ENCODE results near the gene LEFTY2.
"Not testable (repeated sequence)": the region's sequence is repeated elsewhere in the genome, so short reads cannot be mapped to it uniquely, and the experiment has no call there.

The LEFTY2 gene

DNA sequence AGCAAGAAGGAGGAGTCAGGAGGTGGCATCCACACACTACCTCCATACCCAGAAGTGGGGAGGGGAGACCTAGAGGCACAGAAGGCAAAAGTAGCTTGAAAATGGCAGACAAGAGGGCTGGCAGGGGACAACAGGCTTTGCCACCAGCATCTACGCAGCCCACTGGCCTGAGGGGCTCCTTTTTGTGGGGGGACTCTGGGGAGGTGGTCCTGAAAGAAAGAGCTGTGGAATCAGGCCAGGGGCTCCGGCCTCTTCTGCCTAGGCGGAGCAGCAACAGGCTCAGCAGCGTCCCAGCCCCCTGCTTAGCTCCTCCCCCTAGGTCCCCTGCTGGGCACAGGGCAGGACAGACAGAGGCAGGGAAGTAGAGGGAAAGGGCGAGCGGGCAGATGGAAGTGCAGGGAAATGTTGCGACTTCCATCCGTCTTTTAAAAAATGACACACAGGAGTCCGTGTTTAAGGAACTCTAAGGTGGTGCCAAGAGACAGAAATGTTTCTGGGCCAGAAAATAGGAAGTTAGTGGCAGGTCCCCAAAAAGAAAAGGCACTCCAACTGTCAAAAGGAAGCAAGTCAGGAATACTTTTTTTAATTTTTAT is 10.0 kb upstream of the LEFTY2 start:
- Histone ChIP-seq H3K27me3 (ENCODE audit: low read depth, low read length) (no peaks in the 10 kb centered on the region), H3K27ac (ENCODE audit: low read length) (no peak overlapping the region), H3K4me3 (ENCODE audit: low read depth in 1 of 2, low read length in 2 of 2) (no peak overlapping the region), H3K36me3 (ENCODE audit: control insufficient read depth in 1 of 2, insufficient read depth in 2 of 2, low read length in 2 of 2) (no peaks in the 10 kb centered on the region), H3K4me1 (ENCODE audit: control insufficient read depth in 1 of 2, insufficient read depth in 2 of 2, low read length in 2 of 2) (no peaks in the 10 kb centered on the region), H3K9me3 (ENCODE audit: control insufficient read depth in 1 of 2, low read length in 2 of 2) (no peaks in the 10 kb centered on the region)

DNA sequence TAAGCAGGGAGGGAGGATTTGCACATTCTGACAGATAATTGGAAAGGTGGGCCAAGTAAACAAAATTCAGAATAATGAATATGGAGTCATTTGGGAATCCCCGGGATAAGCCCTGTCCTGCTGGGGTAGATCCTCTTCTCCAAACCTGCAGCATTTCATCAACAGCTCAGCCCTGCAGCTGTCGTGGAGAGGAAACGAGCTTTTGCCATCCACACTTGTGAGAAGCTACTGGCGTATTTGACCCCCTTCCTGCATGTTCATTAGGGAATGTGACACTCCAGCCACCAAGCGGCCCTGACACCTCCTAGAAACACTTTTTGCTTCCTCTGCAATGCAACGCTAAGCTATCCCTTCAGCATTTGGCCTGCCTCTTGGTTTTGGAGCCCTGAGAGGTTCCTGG is 8.0 kb upstream of the LEFTY2 start:
- Histone ChIP-seq H3K36me3 (ENCODE audit: control insufficient read depth in 1 of 2, insufficient read depth in 2 of 2, low read length in 2 of 2) (no peaks in the 10 kb centered on the region), H3K4me3 (ENCODE audit: low read depth in 1 of 2, low read length in 2 of 2) (no peak overlapping the region), H3K27me3 (ENCODE audit: low read depth, low read length) (no peaks in the 10 kb centered on the region), H3K9me3 (ENCODE audit: control insufficient read depth in 1 of 2, low read length in 2 of 2) (no peaks in the 10 kb centered on the region), H3K4me1 (ENCODE audit: control insufficient read depth in 1 of 2, insufficient read depth in 2 of 2, low read length in 2 of 2) (no peaks in the 10 kb centered on the region), H3K27ac (ENCODE audit: low read length) (no peak overlapping the region)

DNA sequence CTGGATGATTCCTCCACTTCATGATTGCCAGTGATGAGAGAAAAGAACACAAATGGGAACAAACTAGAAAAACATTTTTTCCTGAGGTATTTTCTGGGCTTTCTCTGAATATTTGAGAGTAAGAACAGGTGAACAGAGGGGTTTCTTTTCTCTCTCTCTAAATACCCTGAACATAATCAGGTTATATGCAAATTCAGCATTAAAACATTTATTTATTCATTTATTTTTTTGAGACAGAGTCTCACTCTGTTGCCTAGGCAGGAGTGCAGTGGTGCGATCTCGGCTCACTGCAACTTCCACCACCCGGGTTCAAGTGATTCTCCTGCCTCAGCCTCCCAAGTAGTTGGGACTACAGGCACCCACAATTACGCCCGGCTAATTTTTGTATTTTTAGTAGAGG is 5.8 kb upstream of the LEFTY2 start:
- H3K36me3 ChIP-seq (ENCODE audit: control insufficient read depth in 1 of 2, insufficient read depth in 2 of 2, low read length in 2 of 2), result no peaks in the 10 kb centered on the region
- H3K27ac ChIP-seq (ENCODE audit: low read length), result no peak overlapping the region
- H3K9me3 ChIP-seq (ENCODE audit: control insufficient read depth in 1 of 2, low read length in 2 of 2), result no peaks in the 10 kb centered on the region
- no peak overlapping the region for H3K4me3 ChIP-seq (ENCODE audit: low read depth in 1 of 2, low read length in 2 of 2)
- H3K27me3 ChIP-seq (ENCODE audit: low read depth, low read length), result no peaks in the 10 kb centered on the region
- peaks cover 0 to 1% of the 10 kb centered on the region in 2 donors for H3K4me1 ChIP-seq (ENCODE audit: control insufficient read depth in 1 of 2, insufficient read depth in 2 of 2, low read length in 2 of 2)

DNA sequence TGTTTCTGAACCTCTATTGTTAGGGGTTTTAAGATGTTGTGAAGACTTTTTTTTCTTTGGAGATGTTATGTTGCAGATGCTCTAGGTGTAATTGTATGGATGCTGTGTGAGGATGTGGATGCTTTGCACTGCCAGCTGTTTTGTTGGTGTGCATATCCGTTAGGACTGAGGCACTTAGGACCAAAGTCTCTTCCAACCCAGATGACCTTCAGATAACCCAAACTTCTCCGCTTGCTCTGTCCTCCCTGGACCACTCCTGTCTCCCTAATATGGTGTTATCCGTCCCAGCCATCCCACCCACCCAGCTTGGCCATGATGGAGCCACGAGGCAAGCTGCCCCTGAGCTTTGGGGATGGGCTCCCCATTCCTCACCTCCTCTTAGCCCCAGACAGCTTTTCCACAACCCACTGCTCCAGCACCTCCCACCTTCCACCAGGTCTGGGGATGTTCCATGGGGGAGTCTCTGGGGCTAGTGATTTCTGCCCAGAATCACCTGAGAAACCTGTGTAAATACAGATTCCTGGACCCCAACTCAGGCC is 5.1 kb upstream of the LEFTY2 start:
- Histone ChIP-seq H3K27ac (ENCODE audit: low read length) (no peak overlapping the region), H3K4me1 (ENCODE audit: control insufficient read depth in 1 of 2, insufficient read depth in 2 of 2, low read length in 2 of 2) (peaks cover 0 to 8% of the 10 kb centered on the region in 2 donors), H3K4me3 (ENCODE audit: low read depth in 1 of 2, low read length in 2 of 2) (no peak overlapping the region), H3K27me3 (ENCODE audit: low read depth, low read length) (no peaks in the 10 kb centered on the region), H3K9me3 (ENCODE audit: control insufficient read depth in 1 of 2, low read length in 2 of 2) (no peaks in the 10 kb centered on the region), H3K36me3 (ENCODE audit: control insufficient read depth in 1 of 2, insufficient read depth in 2 of 2, low read length in 2 of 2) (no peaks in the 10 kb centered on the region)

DNA sequence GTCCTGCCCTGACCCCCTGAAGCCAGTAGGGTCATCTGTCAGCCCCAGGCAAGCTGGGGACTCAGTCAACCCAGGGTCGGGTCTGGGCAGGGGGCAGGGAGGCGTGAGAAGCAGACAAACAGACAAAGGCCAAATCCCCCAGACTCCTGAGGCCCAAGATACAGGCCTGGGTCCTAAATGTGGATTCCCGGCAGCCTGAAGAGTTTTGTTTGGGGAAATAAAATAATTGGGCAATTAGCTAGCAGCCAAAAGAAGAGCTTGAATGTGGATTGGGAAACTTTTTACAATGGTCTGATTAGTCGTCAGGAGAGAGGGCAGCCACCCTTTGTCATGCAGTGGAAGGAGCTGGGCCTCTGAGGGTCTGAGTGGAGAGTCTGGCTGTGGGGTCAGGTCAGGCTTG is 4.5 kb upstream of the LEFTY2 start:
- Histone ChIP-seq H3K36me3 (ENCODE audit: control insufficient read depth in 1 of 2, insufficient read depth in 2 of 2, low read length in 2 of 2) (no peaks in the 10 kb centered on the region), H3K27ac (ENCODE audit: low read length) (no peak overlapping the region), H3K27me3 (ENCODE audit: low read depth, low read length) (no peaks in the 10 kb centered on the region), H3K4me1 (ENCODE audit: control insufficient read depth in 1 of 2, insufficient read depth in 2 of 2, low read length in 2 of 2) (peaks cover 0 to 14% of the 10 kb centered on the region in 2 donors), H3K9me3 (ENCODE audit: control insufficient read depth in 1 of 2, low read length in 2 of 2) (no peaks in the 10 kb centered on the region), H3K4me3 (ENCODE audit: low read depth in 1 of 2, low read length in 2 of 2) (no peak overlapping the region)

DNA sequence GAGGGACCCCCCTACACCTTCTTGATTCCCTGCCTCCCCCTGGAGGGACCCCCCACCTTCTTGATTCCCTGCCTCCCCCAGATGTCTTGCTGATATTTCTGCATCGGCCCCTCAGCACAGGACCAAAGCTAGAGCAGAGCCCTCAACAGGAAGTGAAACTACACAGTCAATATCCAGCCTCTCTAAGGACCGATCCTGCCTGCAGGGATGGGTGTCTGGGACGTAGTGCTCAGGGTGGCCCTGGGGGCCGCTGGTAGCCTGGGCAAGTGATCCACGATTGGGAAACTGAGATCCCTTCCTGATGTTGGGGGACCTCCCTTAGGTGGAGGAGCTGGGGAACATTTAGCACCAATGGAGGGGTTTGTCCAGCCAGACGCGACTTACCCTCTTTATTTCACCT is 3.9 kb upstream of the LEFTY2 start:
- Histone ChIP-seq H3K4me1 (ENCODE audit: control insufficient read depth in 1 of 2, insufficient read depth in 2 of 2, low read length in 2 of 2) (peaks cover 0 to 17% of the 10 kb centered on the region in 2 donors), H3K9me3 (ENCODE audit: control insufficient read depth in 1 of 2, low read length in 2 of 2) (no peaks in the 10 kb centered on the region)

DNA sequence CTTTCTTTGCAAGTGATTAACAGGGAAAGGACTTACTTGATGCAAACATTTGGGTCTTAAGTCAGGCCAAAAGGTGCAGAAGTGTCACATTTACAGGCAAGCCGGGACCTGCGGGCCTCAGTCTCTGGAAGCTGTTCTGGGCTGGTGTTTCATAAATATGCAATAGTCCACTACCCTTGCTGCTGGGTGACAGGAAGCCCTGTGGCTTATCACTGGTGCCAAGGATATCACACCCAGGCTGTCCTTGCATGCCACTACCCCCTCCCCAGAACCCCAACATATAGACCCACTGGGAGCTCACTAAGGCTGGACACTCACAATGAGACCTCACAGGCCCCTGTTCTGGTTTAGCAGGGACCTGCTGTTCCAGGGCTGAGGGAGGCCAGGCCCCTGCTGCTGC is 3.4 kb upstream of the LEFTY2 start:
- Histone ChIP-seq H3K36me3 (ENCODE audit: control insufficient read depth in 1 of 2, insufficient read depth in 2 of 2, low read length in 2 of 2) (no peaks in the 10 kb centered on the region), H3K27me3 (ENCODE audit: low read depth, low read length) (no peaks in the 10 kb centered on the region), H3K27ac (ENCODE audit: low read length) (no peak overlapping the region), H3K4me3 (ENCODE audit: low read depth in 1 of 2, low read length in 2 of 2) (no peak overlapping the region), H3K9me3 (ENCODE audit: control insufficient read depth in 1 of 2, low read length in 2 of 2) (no peaks in the 10 kb centered on the region), H3K4me1 (ENCODE audit: control insufficient read depth in 1 of 2, insufficient read depth in 2 of 2, low read length in 2 of 2) (peaks cover 0 to 17% of the 10 kb centered on the region in 2 donors)

More for the DNA sequence above, 3.9 kb upstream of the LEFTY2 start:
- Histone ChIP-seq H3K27ac (ENCODE audit: low read length) (no peak overlapping the region), H3K36me3 (ENCODE audit: control insufficient read depth in 1 of 2, insufficient read depth in 2 of 2, low read length in 2 of 2) (no peaks in the 10 kb centered on the region), H3K27me3 (ENCODE audit: low read depth, low read length) (no peaks in the 10 kb centered on the region), H3K4me3 (ENCODE audit: low read depth in 1 of 2, low read length in 2 of 2) (no peak overlapping the region)

DNA sequence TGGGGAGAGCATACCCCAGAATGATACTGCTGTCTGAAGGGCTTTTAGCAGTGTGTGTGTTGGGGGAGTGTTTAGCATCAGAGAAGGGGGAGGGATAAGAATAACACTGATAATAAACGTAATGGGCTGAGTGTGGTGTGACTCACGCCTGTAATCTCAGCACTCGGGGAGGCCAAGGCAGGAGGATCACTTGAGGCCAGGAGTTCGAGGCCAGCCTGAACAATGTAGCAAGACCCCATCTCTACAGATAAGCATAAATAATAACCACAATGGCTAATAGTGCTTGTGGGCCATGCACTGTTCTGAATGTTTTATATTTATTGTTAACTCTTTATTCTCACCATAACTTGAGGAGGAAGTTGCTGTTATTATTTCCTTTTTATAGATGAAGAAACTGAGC is 2.6 kb upstream of the LEFTY2 start:
- no peak overlapping the region for H3K27ac ChIP-seq (ENCODE audit: low read length)
- H3K27me3 ChIP-seq (ENCODE audit: low read depth, low read length), result no peaks in the 10 kb centered on the region
- no peaks in the 10 kb centered on the region for H3K9me3 ChIP-seq (ENCODE audit: control insufficient read depth in 1 of 2, low read length in 2 of 2)
- no peaks in the 10 kb centered on the region for H3K36me3 ChIP-seq (ENCODE audit: control insufficient read depth in 1 of 2, insufficient read depth in 2 of 2, low read length in 2 of 2)
- peaks cover 0 to 17% of the 10 kb centered on the region in 2 donors for H3K4me1 ChIP-seq (ENCODE audit: control insufficient read depth in 1 of 2, insufficient read depth in 2 of 2, low read length in 2 of 2)
- H3K4me3 ChIP-seq (ENCODE audit: low read depth in 1 of 2, low read length in 2 of 2), result no peak overlapping the region

DNA sequence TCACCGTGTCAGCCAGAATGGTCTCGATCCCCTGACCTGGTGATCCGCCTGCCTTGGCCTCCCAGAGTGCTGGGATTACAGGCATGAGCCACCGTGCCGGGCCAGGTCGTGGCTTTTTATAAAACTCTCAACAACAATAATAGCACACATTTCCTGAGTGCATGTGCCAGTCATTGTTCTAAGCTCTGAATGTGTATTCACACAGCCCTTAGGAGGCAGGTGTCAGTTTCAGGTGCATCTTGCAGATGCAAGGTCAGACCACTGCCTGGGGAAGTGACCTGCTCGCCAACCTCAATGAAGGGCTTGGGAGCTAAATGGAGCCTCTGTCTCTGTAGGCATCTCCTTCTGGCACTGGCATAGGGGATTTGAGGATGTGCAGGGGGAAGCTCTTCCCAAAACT is 1.6 kb upstream of the LEFTY2 start:
- Histone ChIP-seq H3K9me3 (ENCODE audit: control insufficient read depth in 1 of 2, low read length in 2 of 2) (no peaks in the 10 kb centered on the region), H3K27ac (ENCODE audit: low read length) (no peak overlapping the region), H3K4me1 (ENCODE audit: control insufficient read depth in 1 of 2, insufficient read depth in 2 of 2, low read length in 2 of 2) (peaks cover 0 to 17% of the 10 kb centered on the region in 2 donors), H3K4me3 (ENCODE audit: low read depth in 1 of 2, low read length in 2 of 2) (no peak overlapping the region), H3K36me3 (ENCODE audit: control insufficient read depth in 1 of 2, insufficient read depth in 2 of 2, low read length in 2 of 2) (no peaks in the 10 kb centered on the region), H3K27me3 (ENCODE audit: low read depth, low read length) (no peaks in the 10 kb centered on the region)

DNA sequence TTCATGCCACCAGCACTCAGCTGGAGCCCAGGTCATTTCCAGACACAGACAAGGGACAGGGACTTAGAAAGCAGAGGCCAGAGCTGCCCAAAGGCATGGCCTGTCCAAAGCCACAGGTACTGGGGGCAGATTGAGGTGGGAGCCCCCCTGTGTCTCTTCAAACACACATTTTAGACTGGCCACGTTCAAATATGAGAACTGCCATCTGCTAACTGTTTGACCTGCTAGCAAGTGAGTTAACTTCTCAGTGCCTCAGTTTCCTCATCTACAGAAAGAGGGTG is 862 bp upstream of the LEFTY2 start:
- Histone ChIP-seq H3K9me3 (ENCODE audit: control insufficient read depth in 1 of 2, low read length in 2 of 2) (no peaks in the 10 kb centered on the region), H3K27me3 (ENCODE audit: low read depth, low read length) (no peaks in the 10 kb centered on the region), H3K4me3 (ENCODE audit: low read depth in 1 of 2, low read length in 2 of 2) (no peak overlapping the region), H3K27ac (ENCODE audit: low read length) (no peak overlapping the region), H3K36me3 (ENCODE audit: control insufficient read depth in 1 of 2, insufficient read depth in 2 of 2, low read length in 2 of 2) (no peaks in the 10 kb centered on the region), H3K4me1 (ENCODE audit: control insufficient read depth in 1 of 2, insufficient read depth in 2 of 2, low read length in 2 of 2) (peaks cover 0 to 17% of the 10 kb centered on the region in 2 donors)

DNA sequence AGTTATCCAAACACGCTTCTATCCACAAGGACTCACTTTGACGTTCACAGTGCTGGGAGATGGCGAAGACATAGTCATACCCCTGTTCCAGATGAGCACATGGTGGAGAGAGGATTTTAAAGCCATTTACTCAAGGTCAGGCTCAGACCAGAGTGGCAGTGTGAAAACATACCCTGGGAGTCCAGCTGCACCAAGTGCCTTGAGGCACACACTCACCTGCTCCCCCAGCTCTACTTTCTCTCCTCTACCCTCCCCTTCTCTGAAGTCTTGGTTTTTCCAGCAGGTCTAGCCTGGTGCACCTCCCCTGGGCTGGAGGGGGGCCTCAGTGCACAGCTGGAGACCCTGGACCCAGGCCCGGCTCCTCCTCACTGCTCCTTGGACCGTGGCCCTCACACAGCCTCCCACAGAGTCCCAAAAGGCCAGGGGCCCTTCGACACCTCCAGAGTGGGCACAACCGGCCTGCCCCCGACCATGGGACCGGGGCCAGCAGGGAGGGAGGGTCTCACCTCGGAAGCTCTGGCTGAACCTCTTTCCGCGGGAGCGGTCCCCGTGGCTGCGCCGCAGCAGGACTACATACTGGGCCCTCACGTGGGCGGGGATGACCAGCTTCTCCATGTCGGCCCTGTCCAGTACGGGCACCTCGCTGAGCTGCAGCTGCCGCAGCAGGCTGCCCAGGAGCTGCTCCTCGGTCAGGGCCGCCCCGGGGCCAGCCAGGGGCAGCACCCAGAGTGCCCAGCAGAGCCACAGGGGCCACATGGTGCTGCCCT is 452 bp downstream of the LEFTY2 start:
- Histone ChIP-seq H3K27ac (ENCODE audit: low read length) (no peak overlapping the region), H3K27me3 (ENCODE audit: low read depth, low read length) (no peaks in the 10 kb centered on the region), H3K4me3 (ENCODE audit: low read depth in 1 of 2, low read length in 2 of 2) (no peak overlapping the region), H3K4me1 (ENCODE audit: control insufficient read depth in 1 of 2, insufficient read depth in 2 of 2, low read length in 2 of 2) (peaks cover 0 to 17% of the 10 kb centered on the region in 2 donors), H3K9me3 (ENCODE audit: control insufficient read depth in 1 of 2, low read length in 2 of 2) (no peaks in the 10 kb centered on the region), H3K36me3 (ENCODE audit: control insufficient read depth in 1 of 2, insufficient read depth in 2 of 2, low read length in 2 of 2) (no peaks in the 10 kb centered on the region)

DNA sequence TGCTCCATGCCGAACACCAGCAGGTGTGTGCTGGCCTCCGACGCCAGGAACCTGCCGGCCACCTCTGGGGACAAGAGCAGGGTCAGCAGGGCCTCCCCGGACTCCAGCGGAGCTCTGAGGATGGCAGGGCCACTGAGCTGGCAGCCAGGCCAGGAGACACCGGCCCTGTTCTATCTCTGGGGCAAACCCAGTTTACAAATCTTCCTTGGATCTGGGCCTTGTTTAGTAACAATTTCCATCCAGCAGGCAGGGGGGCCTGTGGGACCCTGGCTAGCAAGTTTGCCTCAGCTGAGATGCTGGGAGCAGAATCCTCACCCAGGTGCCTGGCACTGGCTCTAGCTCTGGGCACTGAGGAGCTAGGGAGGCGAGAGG is 1.1 kb downstream of the LEFTY2 start:
- H3K4me1 ChIP-seq (ENCODE audit: control insufficient read depth in 1 of 2, insufficient read depth in 2 of 2, low read length in 2 of 2), result peaks cover 0 to 17% of the 10 kb centered on the region in 2 donors
- not testable (repeated sequence) for H3K4me3 ChIP-seq (ENCODE audit: low read depth in 1 of 2, low read length in 2 of 2); H3K9me3 ChIP-seq (ENCODE audit: control insufficient read depth in 1 of 2, low read length in 2 of 2); H3K36me3 ChIP-seq (ENCODE audit: control insufficient read depth in 1 of 2, insufficient read depth in 2 of 2, low read length in 2 of 2); H3K27me3 ChIP-seq (ENCODE audit: low read depth, low read length); H3K27ac ChIP-seq (ENCODE audit: low read length)

Measured in muscle layer of duodenum (tissue), 2 donors.